DND-41 (cell line): ENCODE measurements around the gene PAFAH1B1.

ENCODE experiments used
- ATAC-seq: fragments of 200-7000 bp; cut with Tn5 transposase; 3 replicates; pipeline ENCODE4 v1.9.1; 2021; ENCODE audit warnings: low read depth; ENCODE audit not compliant: insufficient read depth
- DNase-seq: peaks from one replicate; pipeline ENCODE4 v3.0.0-alpha.2; 2020
- H2AFZ ChIP-seq: 2 replicates; pipeline ENCODE4 v1.6.0; 2012; ENCODE audit warnings: low read depth, low read length
- H3K27ac ChIP-seq: 2 replicates; pipeline ENCODE4 v1.5.1; 2012; ENCODE audit warnings: low read length, inconsistent platforms
- H3K27me3 ChIP-seq: fragments of 200-600 bp; sonication (generic); 2 replicates; pipeline ENCODE4 v1.6.0; 2012; ENCODE audit warnings: low read length, mild to moderate bottlenecking, inconsistent platforms; ENCODE audit not compliant: insufficient read depth, poor library complexity
- H3K36me3 ChIP-seq: 2 replicates; pipeline ENCODE4 v1.5.1; 2012; ENCODE audit warnings: low read length, inconsistent platforms; ENCODE audit not compliant: insufficient read depth
- H3K4me1 ChIP-seq: 2 replicates; pipeline ENCODE4 v1.5.1; 2012; ENCODE audit warnings: mild to moderate bottlenecking, low read length; ENCODE audit not compliant: insufficient read depth
- H3K4me2 ChIP-seq: 2 replicates; pipeline ENCODE4 v1.6.0; 2012; ENCODE audit warnings: mild to moderate bottlenecking, moderate library complexity, low read length, inconsistent platforms; ENCODE audit not compliant: insufficient read depth
- H3K4me3 ChIP-seq, 2 experiments: fragments of 200-600 bp in 1 of 2; shearing (Covaris generic) in 1 of 2; 2 replicates each; pipeline ENCODE4 v1.5.1; 2012 to 2016; ENCODE audit warnings: inconsistent platforms in 2 of 2, low read length in 2 of 2, mild to moderate bottlenecking in 2 of 2, low read depth in 1 of 2, moderate library complexity in 1 of 2
- H3K79me2 ChIP-seq: 2 replicates; pipeline ENCODE4 v1.6.0; 2012; ENCODE audit warnings: low read length, inconsistent platforms; ENCODE audit not compliant: insufficient read depth
- H3K9ac ChIP-seq: 2 replicates; pipeline ENCODE4 v1.6.0; 2012; ENCODE audit warnings: low read depth, mild to moderate bottlenecking, inconsistent platforms, low read length, moderate library complexity
- H3K9me3 ChIP-seq: 2 replicates; pipeline ENCODE4 v1.5.1; 2012; ENCODE audit warnings: low read length, moderate library complexity, mild to moderate bottlenecking, inconsistent platforms; ENCODE audit not compliant: insufficient read depth, severe bottlenecking
- H4K20me1 ChIP-seq: 2 replicates; pipeline ENCODE4 v1.6.0; 2012; ENCODE audit warnings: low read length; ENCODE audit not compliant: insufficient read depth
- EZH2 ChIP-seq: IDR thresholded peaks from 3 replicates; pipeline ENCODE4 v1.6.1; 2012; ENCODE audit warnings: borderline replicate concordance, low read depth, mild to moderate bottlenecking, moderate library complexity, low read length, inconsistent platforms; ENCODE audit not compliant: severe bottlenecking
- TF ChIP-seq, protein P1 (sequence below): IDR thresholded peaks from 2 replicates; pipeline ENCODE4 v1.5.1; 2012; ENCODE audit warnings: borderline replicate concordance, low read length, moderate library complexity, mild to moderate bottlenecking; ENCODE audit not compliant: poor library complexity, severe bottlenecking; ENCODE audit errors: extremely low read depth

Gene PAFAH1B1

DNA sequence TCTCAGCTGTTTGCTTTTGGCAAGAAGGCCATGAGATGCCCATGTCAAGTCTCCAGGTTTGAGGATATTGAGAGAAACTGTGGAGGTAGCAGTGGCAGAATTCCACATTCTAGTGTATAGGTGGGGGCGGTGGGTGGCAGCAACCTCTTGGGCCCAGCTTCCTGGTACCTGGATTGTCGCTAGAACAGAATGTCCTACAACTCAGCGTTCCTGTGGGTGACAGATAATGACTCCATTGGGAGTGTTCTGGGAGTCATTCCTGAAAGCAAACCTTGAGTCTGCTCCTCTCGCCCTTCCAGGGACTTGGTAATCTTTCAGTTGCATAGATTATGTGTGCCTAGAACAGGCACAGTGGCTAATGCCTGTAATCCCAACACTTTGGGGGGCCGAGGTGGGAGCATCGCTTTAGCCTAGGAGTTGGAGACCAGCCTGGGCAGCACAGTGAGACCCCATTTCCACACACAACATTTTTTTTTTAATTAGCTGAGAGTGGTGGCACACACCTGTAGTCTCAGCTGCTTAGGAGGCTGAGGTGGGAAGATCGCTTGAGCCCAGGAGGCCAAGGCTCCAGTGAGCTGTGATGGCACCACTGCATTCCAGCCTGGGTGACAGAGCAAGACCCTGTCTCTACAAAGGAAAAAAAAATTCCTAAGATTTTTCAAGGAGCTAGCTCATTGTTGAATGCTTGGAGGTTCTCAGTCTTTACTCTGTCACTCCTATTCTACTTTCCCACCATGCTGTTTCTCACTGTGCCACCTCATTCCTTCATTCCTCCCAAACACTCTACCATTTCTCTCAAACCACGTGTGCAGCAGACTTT is 43.9 kb upstream of the PAFAH1B1 start:
- H3K27ac ChIP-seq, result no peak overlapping the region
- no peaks in the 10 kb centered on the region for H4K20me1 ChIP-seq
- no peak for TF ChIP-seq EZH2
- TF ChIP-seq, protein P1, sequence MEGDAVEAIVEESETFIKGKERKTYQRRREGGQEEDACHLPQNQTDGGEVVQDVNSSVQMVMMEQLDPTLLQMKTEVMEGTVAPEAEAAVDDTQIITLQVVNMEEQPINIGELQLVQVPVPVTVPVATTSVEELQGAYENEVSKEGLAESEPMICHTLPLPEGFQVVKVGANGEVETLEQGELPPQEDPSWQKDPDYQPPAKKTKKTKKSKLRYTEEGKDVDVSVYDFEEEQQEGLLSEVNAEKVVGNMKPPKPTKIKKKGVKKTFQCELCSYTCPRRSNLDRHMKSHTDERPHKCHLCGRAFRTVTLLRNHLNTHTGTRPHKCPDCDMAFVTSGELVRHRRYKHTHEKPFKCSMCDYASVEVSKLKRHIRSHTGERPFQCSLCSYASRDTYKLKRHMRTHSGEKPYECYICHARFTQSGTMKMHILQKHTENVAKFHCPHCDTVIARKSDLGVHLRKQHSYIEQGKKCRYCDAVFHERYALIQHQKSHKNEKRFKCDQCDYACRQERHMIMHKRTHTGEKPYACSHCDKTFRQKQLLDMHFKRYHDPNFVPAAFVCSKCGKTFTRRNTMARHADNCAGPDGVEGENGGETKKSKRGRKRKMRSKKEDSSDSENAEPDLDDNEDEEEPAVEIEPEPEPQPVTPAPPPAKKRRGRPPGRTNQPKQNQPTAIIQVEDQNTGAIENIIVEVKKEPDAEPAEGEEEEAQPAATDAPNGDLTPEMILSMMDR, result no peak
- no peaks in the 10 kb centered on the region for H3K79me2 ChIP-seq
- no peaks in the 10 kb centered on the region for H3K36me3 ChIP-seq
- H2AFZ ChIP-seq, result no peak overlapping the region
- no peak for DNase-seq
- no peak overlapping the region for H3K4me3 ChIP-seq
- no peak overlapping the region for H3K4me2 ChIP-seq
- no peak overlapping the region for H3K9ac ChIP-seq
- no peaks in the 10 kb centered on the region for H3K27me3 ChIP-seq
- H3K9me3 ChIP-seq, result no peaks in the 10 kb centered on the region
- H3K4me1 ChIP-seq, result no peaks in the 10 kb centered on the region
- ATAC-seq, result no peak

DNA sequence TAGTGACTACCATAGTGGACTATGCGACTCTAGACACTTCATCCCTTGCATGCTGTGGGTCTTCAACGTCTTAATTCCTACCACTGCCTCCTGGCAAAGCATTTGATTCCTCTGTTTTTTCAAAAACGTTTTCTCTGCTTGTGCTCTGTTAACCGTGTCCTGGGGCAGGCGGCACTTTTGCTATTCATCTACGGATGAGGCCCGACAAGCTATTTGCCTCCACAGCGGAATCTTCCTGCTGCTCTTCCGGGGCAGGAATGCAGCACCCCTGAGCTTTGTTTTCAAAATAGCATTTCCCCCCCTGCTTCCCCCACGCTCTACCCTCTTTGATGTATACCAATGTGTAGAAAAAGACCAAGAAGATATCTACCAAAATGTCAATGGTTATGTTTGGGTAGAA is 42.0 kb upstream of the PAFAH1B1 start:
- Histone ChIP-seq H3K27ac (no peak overlapping the region), H3K79me2 (no peaks in the 10 kb centered on the region), H2AFZ (no peak overlapping the region), H3K4me3 (no peak overlapping the region), H3K4me1 (no peaks in the 10 kb centered on the region), H3K4me2 (no peak overlapping the region), H4K20me1 (no peaks in the 10 kb centered on the region), H3K9ac (no peak overlapping the region), H3K9me3 (no peaks in the 10 kb centered on the region), H3K27me3 (no peaks in the 10 kb centered on the region), H3K36me3 (no peaks in the 10 kb centered on the region)
- ATAC-seq, result no peak
- TF ChIP-seq, protein P1, result no peak
- no peak for TF ChIP-seq EZH2
- DNase-seq, result no peak

DNA sequence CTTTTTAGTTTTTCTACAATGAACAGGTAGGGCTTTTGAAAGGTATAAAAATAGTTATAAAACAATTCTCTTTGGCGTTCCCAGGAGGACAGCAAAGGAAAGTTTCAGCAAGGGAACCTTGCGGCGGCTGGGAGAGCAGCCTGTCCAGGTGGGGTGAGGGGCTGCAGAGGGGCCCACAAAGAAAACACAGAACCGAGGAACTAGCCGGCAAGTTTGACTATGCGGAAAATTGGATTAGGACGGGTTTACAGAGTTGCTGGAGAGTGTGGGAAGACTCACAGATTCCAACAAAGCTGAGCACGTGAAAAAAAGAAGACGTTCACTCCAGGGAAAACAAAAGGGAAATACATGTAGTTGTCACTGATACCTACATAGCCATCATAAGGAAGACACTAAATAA is 41.5 kb upstream of the PAFAH1B1 start:
- no peaks in the 10 kb centered on the region for H3K9me3 ChIP-seq
- DNase-seq (no peak), ATAC-seq (no peak)
- H2AFZ ChIP-seq, result no peak overlapping the region
- no peak overlapping the region for H3K4me3 ChIP-seq
- H3K4me2 ChIP-seq, result no peak overlapping the region
- no peaks in the 10 kb centered on the region for H3K4me1 ChIP-seq
- H3K9ac ChIP-seq, result no peak overlapping the region
- H4K20me1 ChIP-seq, result no peaks in the 10 kb centered on the region
- no peak overlapping the region for H3K27ac ChIP-seq
- H3K36me3 ChIP-seq, result no peaks in the 10 kb centered on the region
- no peaks in the 10 kb centered on the region for H3K27me3 ChIP-seq
- H3K79me2 ChIP-seq, result no peaks in the 10 kb centered on the region
- no peak for TF ChIP-seq EZH2
- TF ChIP-seq, protein P1, result no peak

DNA sequence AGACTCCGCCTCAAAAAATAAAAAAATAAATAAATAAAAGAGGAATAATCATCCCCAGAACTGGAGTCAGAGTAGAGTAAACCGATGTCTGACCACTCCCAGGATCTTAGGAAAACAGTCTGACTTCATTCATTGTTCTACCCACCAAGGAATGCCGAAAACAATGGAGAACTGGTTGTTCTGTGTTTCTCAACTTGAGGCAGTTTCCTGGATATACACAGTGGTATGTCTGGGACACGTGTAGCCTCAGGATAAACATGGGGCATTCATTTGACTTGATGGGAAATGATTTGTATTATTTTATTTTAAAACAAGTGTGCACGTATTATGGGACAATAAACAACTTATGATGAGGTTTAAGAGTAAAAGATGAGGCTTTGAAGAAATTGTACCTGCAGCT is 32.8 kb upstream of the PAFAH1B1 start:
- Histone ChIP-seq H3K4me1 (no peaks in the 10 kb centered on the region), H3K4me3 (no peak overlapping the region), H3K4me2 (no peak overlapping the region), H3K79me2 (no peaks in the 10 kb centered on the region), H3K27ac (no peak overlapping the region), H3K27me3 (no peaks in the 10 kb centered on the region), H4K20me1 (no peaks in the 10 kb centered on the region), H2AFZ (no peak overlapping the region), H3K9me3 (no peaks in the 10 kb centered on the region), H3K36me3 (no peaks in the 10 kb centered on the region), H3K9ac (no peak overlapping the region)
- ATAC-seq (no peak), DNase-seq (no peak)
- TF ChIP-seq, protein P1, result no peak
- no peak for TF ChIP-seq EZH2
